Spleen (tissue), 11 donors: Measurements from ENCODE around the gene HCRT. TPM values are rescaled to one million over a fixed set of nuclear protein-coding genes. Genes with fewer than 3 reads are reported as not detected.
"Not testable (repeated sequence)": the region's sequence is repeated elsewhere in the genome, so short reads cannot be mapped to it uniquely, and the experiment has no call there.

Experiments
- DNase-seq: peaks from one replicate; pipeline ENCODE4 v3.0.0-alpha.2; 2020
- H3K27ac ChIP-seq, 8 donors: fragments of 200-600 bp; sonication (generic) in 7 of 8; 1 replicate in 4 of 8; 2 replicates in 4 of 8; pipeline versions ENCODE4 v1.5.0 to v1.8.0; 2016 to 2021; ENCODE audit warnings: inconsistent platforms in 4 of 8, mild to moderate bottlenecking in 4 of 8, moderate library complexity in 1 of 8
- H3K27me3 ChIP-seq, 7 donors: fragments of 200-600 bp; sonication (generic) in 6 of 7; replicated peaks in 1 of 7; 1 replicate in 4 of 7; 2 replicates in 3 of 7; pipeline versions ENCODE4 v1.5.0 to v1.8.0; 2016 to 2021; ENCODE audit warnings: inconsistent platforms in 3 of 7, mild to moderate bottlenecking in 1 of 7
- H3K36me3 ChIP-seq, 6 donors: fragments of 200-600 bp; sonication (generic) in 5 of 6; 1 replicate in 4 of 6; 2 replicates in 2 of 6; pipeline versions ENCODE4 v1.5.0 to v1.8.0; 2016 to 2021; ENCODE audit warnings: inconsistent platforms in 2 of 6
- H3K4me1 ChIP-seq, 6 donors: fragments of 200-600 bp; sonication (generic) in 5 of 6; 1 replicate in 3 of 6; 2 replicates in 3 of 6; pipeline versions ENCODE4 v1.5.0 to v1.8.0; 2016 to 2021; ENCODE audit warnings: inconsistent platforms in 3 of 6
- H3K4me3 ChIP-seq, 8 donors: fragments of 200-600 bp; sonication (generic) in 7 of 8; 1 replicate in 4 of 8; 2 replicates in 4 of 8; pipeline versions ENCODE4 v1.5.0 to v1.8.0; 2016 to 2021; ENCODE audit warnings: inconsistent platforms in 4 of 8, mild to moderate bottlenecking in 4 of 8, moderate library complexity in 2 of 8
- H3K9me3 ChIP-seq, 8 donors: fragments of 200-600 bp; sonication (generic) in 7 of 8; 1 replicate in 4 of 8; 2 replicates in 4 of 8; pipeline versions ENCODE4 v1.5.0 to v1.8.0; 2016 to 2021; ENCODE audit warnings: inconsistent platforms in 4 of 8
- POLR2A ChIP-seq, 3 donors: fragments of 450-650 bp; IDR thresholded peaks; one replicate each; pipeline ENCODE4 v1.5.1; 2017; ENCODE audit warnings: antibody characterized with exemption in 3 of 3, mild to moderate bottlenecking in 1 of 3
- POLR2AphosphoS5 ChIP-seq, 3 donors: sonication (generic); formaldehyde crosslinking; IDR thresholded peaks; one replicate each; pipeline ENCODE4 v1.5.1; 2017; ENCODE audit warnings: antibody characterized with exemption in 3 of 3
- WGBS, 5 donors: extraction: QIAGEN DNeasy Blood & Tissue Kit in 3 of 5; methylation state at CpG; one replicate each; pipeline versions ENCODE4 v1.1.5 to v1.1.7; 2013 to 2018; 5-methylcytosine and 5-hydroxymethylcytosine counted together
- intact Hi-C: fragments of 100-400 bp; cut with DNase I; formaldehyde crosslinking; loops from one replicate; pipeline ENCODE4 v1.15.0; 2023; ENCODE audit warnings: low total_unique reads
- polyA plus RNA-seq, 3 donors: library from polyadenylated mRNA; stranded (reverse); fragments of 200-250 nt; gene quantifications; one replicate each; pipeline ENCODE4 v1.2.1, GENCODE V29; 2013
- total RNA-seq, 7 donors: library from RNA; depleted of rRNA in 3 of 7; stranded (reverse); fragments of >200 nt in 3 of 7; fragmentation: NEBNext Ultra II Directional in 4 of 7; extraction: Animal tissue kit (Norgen Biotek cat#: 25700) in 4 of 7; gene quantifications; one replicate each; pipeline versions ENCODE4 v1.1.0 to v1.2.1, GENCODE V29; 2016 to 2021
- TF ChIP-seq, protein P1 (sequence below), 11 experiments: fragments of 200-600 bp in 7 of 11; fragments of 450-650 bp in 4 of 11; sonication (generic) in 4 of 11; IDR thresholded peaks in 8 of 11; conservative IDR thresholded peaks in 3 of 11; 1 replicate in 7 of 11; 2 replicates in 4 of 11; pipeline versions ENCODE4 v1.4.0 to v1.8.0; 2016 to 2021; ENCODE audit warnings: antibody characterized with exemption in 11 of 11, inconsistent platforms in 4 of 11, mild to moderate bottlenecking in 1 of 11
- donor health status: healthy with polysubstance abuse.
- donor health status: DM: no; HTN: no; CAD: no; lungs with moderate emphysema.
- donor health status: DM: no; HTN: no; CAD: no.
- donor health status: Bipolar disorder and iron deficiency.
- donor health status: healthy.
- donor health status: DM: no; HTN: no; CAD: no.
- donor health status: DM: yes; HTN: yes; CAD: no.

The HCRT gene
- total and polyA plus RNA-seq, 10 donors, result not detected

DNA sequence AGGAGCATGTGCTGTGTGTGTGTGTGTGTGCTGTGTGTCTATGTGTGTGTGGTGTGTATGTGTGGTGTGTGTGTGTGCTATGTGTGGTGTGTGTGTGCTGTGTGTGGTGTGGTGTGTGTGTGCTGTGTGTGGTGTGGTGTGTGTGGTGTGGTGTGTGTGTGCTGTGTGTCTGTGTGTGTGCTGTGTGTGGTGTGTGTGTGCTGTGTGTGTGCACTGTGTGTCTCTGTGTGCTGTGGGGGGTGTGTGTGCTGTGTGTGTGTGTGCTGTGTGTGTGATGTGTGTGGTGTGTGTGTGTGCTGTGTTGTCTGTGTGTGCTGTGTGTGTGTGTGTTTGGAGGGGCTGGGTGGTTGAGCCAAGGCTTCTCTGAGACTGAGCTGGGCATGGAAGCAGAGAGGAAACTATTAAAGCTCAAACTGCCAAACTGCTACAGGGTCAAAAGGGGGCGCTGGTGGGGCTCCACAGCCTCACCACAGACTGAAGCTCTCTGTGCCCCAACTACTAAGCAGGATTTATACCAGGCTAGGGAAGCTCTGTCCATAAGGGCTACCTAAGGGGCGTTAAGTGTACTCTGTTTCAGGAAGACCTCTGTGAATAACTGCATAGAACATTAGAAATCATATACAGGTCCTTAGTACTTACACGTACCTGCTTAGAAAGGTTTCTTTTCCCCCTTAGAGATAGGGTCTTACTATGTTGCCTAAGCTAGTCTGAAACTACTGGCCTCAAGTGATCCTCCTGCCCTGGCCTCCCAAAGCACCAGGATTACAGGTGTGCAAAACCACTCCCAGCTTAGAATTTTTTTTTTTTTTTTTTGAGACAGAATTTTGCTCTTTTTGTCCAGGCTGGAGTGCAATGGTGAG lies 36.9 kb upstream of the HCRT start:
- TF ChIP-seq POLR2A (IDR thresholded peaks at IDR 0.05) (no peak), POLR2AphosphoS5 (IDR thresholded peaks at IDR 0.05) (peak in 1 of 3 donors; percentile 49)
- TF ChIP-seq, protein P1, sequence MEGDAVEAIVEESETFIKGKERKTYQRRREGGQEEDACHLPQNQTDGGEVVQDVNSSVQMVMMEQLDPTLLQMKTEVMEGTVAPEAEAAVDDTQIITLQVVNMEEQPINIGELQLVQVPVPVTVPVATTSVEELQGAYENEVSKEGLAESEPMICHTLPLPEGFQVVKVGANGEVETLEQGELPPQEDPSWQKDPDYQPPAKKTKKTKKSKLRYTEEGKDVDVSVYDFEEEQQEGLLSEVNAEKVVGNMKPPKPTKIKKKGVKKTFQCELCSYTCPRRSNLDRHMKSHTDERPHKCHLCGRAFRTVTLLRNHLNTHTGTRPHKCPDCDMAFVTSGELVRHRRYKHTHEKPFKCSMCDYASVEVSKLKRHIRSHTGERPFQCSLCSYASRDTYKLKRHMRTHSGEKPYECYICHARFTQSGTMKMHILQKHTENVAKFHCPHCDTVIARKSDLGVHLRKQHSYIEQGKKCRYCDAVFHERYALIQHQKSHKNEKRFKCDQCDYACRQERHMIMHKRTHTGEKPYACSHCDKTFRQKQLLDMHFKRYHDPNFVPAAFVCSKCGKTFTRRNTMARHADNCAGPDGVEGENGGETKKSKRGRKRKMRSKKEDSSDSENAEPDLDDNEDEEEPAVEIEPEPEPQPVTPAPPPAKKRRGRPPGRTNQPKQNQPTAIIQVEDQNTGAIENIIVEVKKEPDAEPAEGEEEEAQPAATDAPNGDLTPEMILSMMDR (IDR thresholded peaks at IDR 0.05 in 8 of 11, conservative IDR thresholded peaks at IDR 0.05 in 3 of 11), result peak in 10 of 11 experiments; percentile 24 to 73 (median 64)
- DNase-seq, result no peak
- Histone ChIP-seq H3K4me3 (no peak overlapping the region), H3K27ac (peak overlapping the region in 1 of 8 donors; percentile 11), H3K36me3 (peaks cover 3 to 96% (median 43%) of the 10 kb centered on the region in 6 donors), H3K9me3 (no peaks in the 10 kb centered on the region), H3K4me1 (peaks cover 0 to 14% (median under 1%) of the 10 kb centered on the region in 6 donors), H3K27me3 (no peaks in the 10 kb centered on the region)
- intact Hi-C loops, result no loop called here
- WGBS, 5 donors, result 43 to 54% (median 47%) methylated on average over 3 of the region's 3 CpGs

DNA sequence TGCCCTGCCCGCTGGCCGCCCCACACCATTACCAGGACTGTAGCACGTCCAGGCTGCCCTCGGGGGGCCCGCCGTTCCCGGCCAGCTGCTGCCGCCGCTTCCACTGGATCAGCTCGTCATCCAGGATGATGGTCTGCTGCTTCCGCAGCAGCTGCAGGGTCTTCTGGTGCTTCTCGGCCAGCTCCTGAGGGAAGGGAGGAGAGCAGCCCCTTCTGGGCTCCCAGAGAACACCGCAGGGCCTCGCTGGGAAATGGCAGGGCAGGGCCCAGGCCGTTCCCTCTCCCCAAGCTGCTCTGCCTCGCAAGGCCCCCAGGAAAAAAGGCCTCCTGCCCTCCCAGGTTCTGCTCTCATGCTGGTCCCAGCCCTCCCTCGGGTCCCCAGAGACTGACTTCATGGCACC lies 34.0 kb upstream of the HCRT start:
- intact Hi-C loops, result not testable (repeated sequence)
- WGBS, 5 donors, result 93% methylated on average over 3 of the region's 17 CpGs; no CpG with 5 or more reads in 4 of the 5 donors
- peaks cover 3 to 97% (median 69%) of the 10 kb centered on the region in 6 donors for H3K36me3 ChIP-seq

DNA sequence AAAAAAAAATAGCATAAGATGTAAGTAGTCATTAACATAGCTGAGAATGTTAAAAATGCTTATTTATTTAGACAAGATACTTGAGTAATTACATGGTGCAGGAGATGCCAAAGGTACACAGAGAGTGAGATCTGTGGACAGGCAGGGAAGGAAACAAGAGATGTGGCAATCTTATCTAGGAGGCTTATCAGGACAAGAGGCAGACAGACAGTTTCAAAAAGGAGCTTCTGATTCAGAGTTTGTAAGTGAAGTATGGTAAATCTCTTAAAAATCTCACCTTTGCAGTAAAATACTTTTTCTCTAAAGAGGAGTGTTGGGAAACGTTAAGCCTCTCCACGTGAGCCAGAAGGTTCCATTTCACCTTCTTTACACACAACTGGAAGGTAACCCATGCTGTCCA lies 28.9 kb upstream of the HCRT start:
- intact Hi-C loops, result no loop called here
- 73 to 90% (median 81%) methylated on average over 2 of the region's 2 CpGs for WGBS, 5 donors
- no peak for DNase-seq
- no peak overlapping the region for H3K4me3 ChIP-seq
- TF ChIP-seq POLR2AphosphoS5 (IDR thresholded peaks at IDR 0.05) (no peak), POLR2A (IDR thresholded peaks at IDR 0.05) (no peak)
- TF ChIP-seq, protein P1 (IDR thresholded peaks at IDR 0.05 in 8 of 11, conservative IDR thresholded peaks at IDR 0.05 in 3 of 11), result no peak
- H3K27me3 ChIP-seq, result no peaks in the 10 kb centered on the region
- H3K4me1 ChIP-seq, result no peaks in the 10 kb centered on the region
- no peak overlapping the region for H3K27ac ChIP-seq
- H3K9me3 ChIP-seq, result no peaks in the 10 kb centered on the region
- peaks cover 4 to 100% (median 93%) of the 10 kb centered on the region in 6 donors for H3K36me3 ChIP-seq

More for the DNA sequence above, 34.0 kb upstream of the HCRT start:
- H3K27me3 ChIP-seq, DNase-seq, H3K27ac ChIP-seq, H3K4me3 ChIP-seq, H3K4me1 ChIP-seq, H3K9me3 ChIP-seq: not testable (repeated sequence)

DNA sequence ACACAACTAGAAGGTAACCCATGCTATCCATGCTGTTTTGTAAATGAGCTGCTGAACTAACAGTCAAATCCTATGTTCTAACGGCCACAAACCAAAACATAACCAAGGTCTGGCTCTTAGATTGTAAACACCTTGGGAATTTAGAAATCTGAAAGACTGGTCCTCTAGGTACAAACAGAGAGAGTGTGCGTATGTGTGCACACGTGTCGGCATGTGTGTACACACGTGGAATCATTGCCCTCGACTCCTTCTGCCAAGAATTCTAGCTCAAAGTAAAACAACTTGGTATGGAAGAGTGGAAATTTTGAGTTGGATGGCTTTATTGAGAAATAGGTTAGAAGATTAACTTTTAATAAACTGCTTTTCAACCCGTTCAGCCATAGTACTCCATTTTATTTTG lies 27.1 kb upstream of the HCRT start:
- TF ChIP-seq POLR2A (IDR thresholded peaks at IDR 0.05) (no peak), POLR2AphosphoS5 (IDR thresholded peaks at IDR 0.05) (no peak)
- TF ChIP-seq, protein P1 (IDR thresholded peaks at IDR 0.05 in 8 of 11, conservative IDR thresholded peaks at IDR 0.05 in 3 of 11), result no peak
- Histone ChIP-seq H3K4me3 (no peak overlapping the region), H3K9me3 (no peaks in the 10 kb centered on the region), H3K4me1 (no peaks in the 10 kb centered on the region), H3K36me3 (peaks cover 4 to 100% (median 96%) of the 10 kb centered on the region in 6 donors), H3K27ac (no peak overlapping the region), H3K27me3 (no peaks in the 10 kb centered on the region)
- intact Hi-C loops, result no loop called here
- 89 to 96% (median 92%) methylated on average over 7 of the region's 7 CpGs for WGBS, 5 donors
- DNase-seq, result no peak

DNA sequence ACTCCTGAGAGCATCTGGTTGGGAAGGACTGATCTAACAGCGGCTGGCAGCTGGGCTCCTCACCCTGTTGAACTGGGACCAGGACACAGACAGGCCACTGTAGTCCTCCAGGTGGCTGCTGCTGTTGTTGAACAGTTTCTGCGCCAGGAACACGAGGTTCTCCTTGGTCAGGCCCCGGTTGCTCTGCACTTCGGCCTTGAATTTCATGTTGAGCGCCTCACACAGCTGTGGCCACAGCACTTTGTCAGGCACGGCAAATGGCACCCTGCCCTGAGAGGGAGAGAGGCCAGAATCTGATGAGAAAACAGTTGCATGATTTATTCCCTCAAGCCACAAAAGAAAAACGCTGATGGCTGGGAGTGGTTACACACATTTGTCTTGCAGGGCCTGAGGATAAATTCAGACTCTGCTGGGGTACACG lies 26.7 kb upstream of the HCRT start:
- intact Hi-C loops, H3K9me3 ChIP-seq, H3K27ac ChIP-seq, H3K4me3 ChIP-seq, DNase-seq, H3K27me3 ChIP-seq, H3K4me1 ChIP-seq: not testable (repeated sequence)
- 73 to 90% (median 84%) methylated on average over 6 to 9 of the region's 9 CpGs for WGBS, 5 donors
- H3K36me3 ChIP-seq, result peaks cover 4 to 100% (median 94%) of the 10 kb centered on the region in 6 donors
